Measurements from ENCODE around the gene STRBP. TPM values are rescaled to one million over a fixed set of nuclear protein-coding genes. Genes with fewer than 3 reads are reported as not detected.

The STRBP gene
- total and polyA plus RNA-seq, 2 of the 8 experiments (the other 6 are each of a cell fraction or from before 2014, with no cell fraction given), result 29.7 to 105 TPM

GRCh38 chr9:123174887-123175518 is 93.4 kb downstream of the STRBP start (continued):
- TF ChIP-seq ZNF274 (IDR thresholded peaks at IDR 0.05; ENCODE audit: borderline replicate concordance, extremely low read depth, low read length) (no peak), RNF2 (IDR thresholded peaks at IDR 0.05; ENCODE audit: borderline replicate concordance, low read depth, low read length, missing control alignments, poor library complexity, severe bottlenecking) (no peak), KDM1A (IDR thresholded peaks at IDR 0.05; ENCODE audit: borderline replicate concordance, low read length) (no peak), BACH1 (IDR thresholded peaks at IDR 0.05; ENCODE audit: low read length) (no peak), BCL11A (IDR thresholded peaks at IDR 0.05; ENCODE audit: low read depth in 2 of 2, low read length in 2 of 2) (peak in 1 of 2 experiments; percentile 79), CHD7 (IDR thresholded peaks at IDR 0.05; ENCODE audit: insufficient replicate concordance, low read length) (peak; percentile 92), HDAC6 (IDR thresholded peaks at IDR 0.05; ENCODE audit: low read depth, low read length) (no peak), RXRA (IDR thresholded peaks at IDR 0.05; ENCODE audit: insufficient read depth, low read depth, low read length) (no peak), EP300 (IDR thresholded peaks at IDR 0.05; ENCODE audit: borderline replicate concordance in 1 of 2, low read depth in 2 of 2, low read length in 2 of 2) (peak in 1 of 2 experiments; percentile 92; a peak in 1 of 3 replicates), SUZ12 (IDR thresholded peaks at IDR 0.05; ENCODE audit: low read length) (no peak)

Data from H1 (cell line).